Liver (tissue), 9 donors: ENCODE data around the gene DCTPP1. TPM values are rescaled to one million over a fixed set of nuclear protein-coding genes. Genes with fewer than 3 reads are reported as not detected.

Experiments
- DNase-seq: peaks from one replicate; pipeline ENCODE4 v3.0.0-alpha.2; 2017; ENCODE audit warnings: low spot score
- H3K27ac ChIP-seq, 2 donors: one replicate each; pipeline ENCODE4 v1.7.0; 2013; ENCODE audit warnings: inconsistent platforms in 2 of 2, low read length in 2 of 2, control low read depth in 1 of 2, low read depth in 1 of 2, mild to moderate bottlenecking in 1 of 2
- H3K27me3 ChIP-seq, 4 donors: one replicate each; pipeline versions ENCODE4 v1.6.1 to v1.7.0; 2013; ENCODE audit warnings: low read length in 3 of 4, inconsistent platforms in 1 of 4, mild to moderate bottlenecking in 1 of 4, moderate library complexity in 1 of 4; ENCODE audit not compliant: control insufficient read depth in 4 of 4, insufficient read depth in 4 of 4
- H3K36me3 ChIP-seq, 4 donors: one replicate each; pipeline versions ENCODE4 v1.6.1 to v1.7.0; 2013; ENCODE audit warnings: low read length in 3 of 4, mild to moderate bottlenecking in 3 of 4, low read depth in 1 of 4, moderate library complexity in 1 of 4; ENCODE audit not compliant: control insufficient read depth in 4 of 4, insufficient read depth in 3 of 4
- H3K4me1 ChIP-seq, 4 donors: one replicate each; pipeline versions ENCODE4 v1.6.1 to v1.7.0; 2013; ENCODE audit warnings: low read length in 3 of 4, mild to moderate bottlenecking in 3 of 4, moderate library complexity in 1 of 4; ENCODE audit not compliant: control insufficient read depth in 4 of 4, insufficient read depth in 4 of 4
- H3K4me3 ChIP-seq, 3 donors: one replicate each; pipeline versions ENCODE4 v1.6.1 to v1.7.0; 2013; ENCODE audit warnings: low read length in 3 of 3, control low read depth in 1 of 3, low read depth in 1 of 3, mild to moderate bottlenecking in 1 of 3
- H3K9ac ChIP-seq, 2 donors: one replicate each; pipeline ENCODE4 v1.7.0; 2013; ENCODE audit warnings: low read length in 2 of 2, mild to moderate bottlenecking in 2 of 2, moderate library complexity in 2 of 2, control low read depth in 1 of 2, low read depth in 1 of 2
- H3K9me3 ChIP-seq, 4 donors: one replicate each; pipeline versions ENCODE4 v1.6.1 to v1.7.0; 2013; ENCODE audit warnings: low read length in 3 of 4; ENCODE audit not compliant: control insufficient read depth in 4 of 4
- ATF3 ChIP-seq: IDR thresholded peaks from 2 replicates; pipeline ENCODE4 v1.6.1; 2016; ENCODE audit warnings: antibody characterized with exemption
- CTCF ChIP-seq: fragments of 150-350 bp; IDR thresholded peaks from 2 replicates; pipeline ENCODE4 v1.5.1; 2017; ENCODE audit warnings: improper control_type of control experiment, low read depth, low read length; ENCODE audit not compliant: missing input control
- EGR1 ChIP-seq, 2 donors: IDR thresholded peaks; 2 replicates each; pipeline ENCODE4 v1.6.1; 2016 to 2018; ENCODE audit warnings: antibody characterized with exemption in 2 of 2, low read depth in 2 of 2
- FOXA1 ChIP-seq: IDR thresholded peaks from 2 replicates; pipeline ENCODE4 v1.6.1; 2016; ENCODE audit warnings: antibody characterized with exemption
- FOXA2 ChIP-seq: IDR thresholded peaks from 2 replicates; pipeline ENCODE4 v1.6.1; 2016; ENCODE audit warnings: antibody characterized with exemption
- GABPA ChIP-seq, 2 donors: IDR thresholded peaks in 1 of 2; conservative IDR thresholded peaks in 1 of 2; 2 replicates each; pipeline ENCODE4 v1.6.1; 2016; ENCODE audit warnings: antibody characterized with exemption in 2 of 2, mild to moderate bottlenecking in 1 of 2, moderate library complexity in 1 of 2
- HNF4A ChIP-seq, 2 donors: conservative IDR thresholded peaks; 2 replicates each; pipeline ENCODE4 v1.6.1; 2016; ENCODE audit warnings: antibody characterized with exemption in 2 of 2, mild to moderate bottlenecking in 2 of 2
- HNF4G ChIP-seq: IDR thresholded peaks from 2 replicates; pipeline ENCODE4 v1.6.1; 2016; ENCODE audit warnings: antibody characterized with exemption
- JUND ChIP-seq, 2 donors: IDR thresholded peaks; 2 replicates each; pipeline ENCODE4 v1.6.1; 2016; ENCODE audit warnings: antibody characterized with exemption in 2 of 2
- MAX ChIP-seq: IDR thresholded peaks from 2 replicates; pipeline ENCODE4 v1.6.1; 2016; ENCODE audit warnings: antibody characterized with exemption
- NR2F2 ChIP-seq: IDR thresholded peaks from 2 replicates; pipeline ENCODE4 v1.6.1; 2016; ENCODE audit warnings: antibody characterized with exemption
- RAD21 ChIP-seq, 2 donors: IDR thresholded peaks; 2 replicates each; pipeline ENCODE4 v1.6.1; 2016; ENCODE audit warnings: antibody characterized with exemption in 2 of 2, mild to moderate bottlenecking in 2 of 2
- REST ChIP-seq: IDR thresholded peaks from 2 replicates; pipeline ENCODE4 v1.6.1; 2016; ENCODE audit warnings: antibody characterized with exemption, mild to moderate bottlenecking
- RXRA ChIP-seq, 2 donors: IDR thresholded peaks; 2 replicates each; pipeline ENCODE4 v1.6.1; 2017 to 2018; ENCODE audit warnings: antibody characterized with exemption in 2 of 2, mild to moderate bottlenecking in 1 of 2
- SP1 ChIP-seq: IDR thresholded peaks from 2 replicates; pipeline ENCODE4 v1.6.1; 2018; ENCODE audit warnings: antibody characterized with exemption, mild to moderate bottlenecking
- TAF1 ChIP-seq: conservative IDR thresholded peaks from 2 replicates; pipeline ENCODE4 v1.6.1; 2016; ENCODE audit warnings: antibody characterized with exemption, mild to moderate bottlenecking
- YY1 ChIP-seq: IDR thresholded peaks from 2 replicates; pipeline ENCODE4 v1.6.1; 2016; ENCODE audit warnings: antibody characterized with exemption, mild to moderate bottlenecking
- ZBTB33 ChIP-seq: IDR thresholded peaks from 2 replicates; pipeline ENCODE4 v1.6.1; 2016; ENCODE audit warnings: antibody characterized with exemption
- WGBS: extraction: QIAGEN DNeasy Blood & Tissue Kit; methylation state at CpG from one replicate; pipeline ENCODE4 v1.1.7; 2013; 5-methylcytosine and 5-hydroxymethylcytosine counted together
- polyA plus RNA-seq, 2 donors: library from polyadenylated mRNA; stranded (reverse) in 1 of 2; unstranded in 1 of 2; fragments of 200-250 nt in 1 of 2; fragments of >200 nt in 1 of 2; fragmentation: Nextera tagmentation in 1 of 2; extraction: Ambion mirVana in 1 of 2; gene quantifications; one replicate each; pipeline versions ENCODE4 v1.2.1 to v1.2.3, GENCODE V29; 2013 to 2015
- total RNA-seq, 2 donors: library from RNA; depleted of rRNA; stranded (reverse); fragments of >200 nt; gene quantifications; one replicate each; pipeline ENCODE4 v1.2.3, GENCODE V29; 2014
- donor health status: healthy.
- donor health status: healthy.
- donor health status: healthy.
- donor health status: healthy.
- donor health status: healthy.

Gene DCTPP1
- total and polyA plus RNA-seq, 4 donors = 6.0 to 18.8 (median 15.0) TPM

- Histone ChIP-seq H3K36me3 (no peaks in the 10 kb centered on the region), H3K27ac (peak overlapping the region; percentile 97 to 99), H3K9ac (peak overlapping the region; percentile 29 to 65), H3K9me3 (no peaks in the 10 kb centered on the region), H3K4me3 (peak overlapping the region; percentile 51 to 85 (median 62)), H3K27me3 (no peaks in the 10 kb centered on the region), H3K4me1 (peaks cover 5 to 15% (median 9%) of the 10 kb centered on the region in 4 donors)
- TF ChIP-seq FOXA1 (no peak), ATF3 (no peak), RAD21 (IDR thresholded peaks at IDR 0.05) (peak in 1 of 2 donors; percentile 22), REST (peak; percentile 69), EGR1 (IDR thresholded peaks at IDR 0.05; ENCODE audit: low read depth in 2 of 2) (peak in 1 of 2 donors; percentile 24), MAX (no peak), TAF1 (no peak), HNF4A (conservative IDR thresholded peaks at IDR 0.05) (no peak), SP1 (peak; percentile 80), JUND (IDR thresholded peaks at IDR 0.05) (no peak), FOXA2 (no peak), NR2F2 (no peak), CTCF (no peak), HNF4G (no peak), GABPA (IDR thresholded peaks at IDR 0.05 in 1 of 2, conservative IDR thresholded peaks at IDR 0.05 in 1 of 2) (peak in 1 of 2 donors; percentile 46), RXRA (IDR thresholded peaks at IDR 0.05) (peak in 1 of 2 donors; percentile 3), YY1 (peak; percentile 20), ZBTB33 (no peak)
- peak; percentile 100 for DNase-seq
- under 1% methylated on average over 67 of the region's 67 CpGs for WGBS
These were observed 51.3 kb downstream of the DCTPP1 start for GRCh38 chr16:30378236-30379157.
